GM19452 (cell line): ENCODE results near the gene NUP93.

ENCODE experiments used
- ATAC-seq: cut with Tn5 transposase; IDR thresholded peaks from one replicate; pipeline ENCODE4 v1.9.1; 2021; ENCODE audit not compliant: unreplicated experiment

NUP93 gene

GRCh38 chr16:56729735-56730662 is at the start of gene NUP93:
Gene NUP93, plus strand, starts transcription at chr16:56730129. Its CDS starts 18,119 bp downstream, at chr16:56748248.
- ATAC-seq: peak; percentile 81

GRCh38 chr16:56681939-56682702 is 47.8 kb upstream of the NUP93 start, which contains the start of gene MT1X:
Gene MT1X, plus strand, starts transcription at chr16:56682470. Its CDS starts 71 bp downstream, at chr16:56682541.
- peak; percentile 97 for ATAC-seq

DNA sequence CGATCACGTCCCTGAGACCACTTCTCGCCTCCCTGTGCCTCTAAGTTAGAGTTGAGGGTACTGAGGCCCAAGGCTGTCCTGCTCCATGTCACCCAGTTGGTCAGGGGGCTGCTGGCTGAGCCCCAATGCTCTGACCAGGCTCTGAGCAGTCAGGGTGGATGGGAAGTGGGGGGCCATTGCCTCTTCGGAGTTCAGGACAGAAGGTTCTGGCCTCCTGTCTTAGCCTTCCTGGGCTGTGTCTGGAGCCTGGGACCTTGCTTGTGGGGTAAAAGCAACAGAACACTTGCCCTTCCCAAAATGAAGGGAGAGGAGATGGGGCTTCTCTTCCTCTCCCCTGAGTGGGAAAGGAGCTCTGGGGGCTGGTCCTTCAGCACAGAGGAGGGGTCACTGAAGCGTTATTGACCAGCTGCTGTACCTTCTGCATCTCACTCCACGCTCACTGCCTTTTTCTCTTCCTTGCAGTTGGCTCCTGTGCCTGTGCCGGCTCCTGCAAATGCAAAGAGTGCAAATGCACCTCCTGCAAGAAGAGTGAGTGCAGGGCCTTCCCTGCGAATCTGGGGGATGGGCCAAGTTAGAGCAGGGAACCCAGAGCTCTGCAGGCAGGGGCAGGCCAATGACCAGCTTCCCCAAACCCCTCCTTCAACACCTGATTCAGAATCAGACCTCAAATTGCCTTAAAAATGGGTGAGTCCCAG is 47.1 kb upstream of the NUP93 start:
- ATAC-seq: peak; percentile 1

- ATAC-seq: no peak
Measured at GRCh38 chr16:56683424-56684172, 46.3 kb upstream of the NUP93 start.

DNA sequence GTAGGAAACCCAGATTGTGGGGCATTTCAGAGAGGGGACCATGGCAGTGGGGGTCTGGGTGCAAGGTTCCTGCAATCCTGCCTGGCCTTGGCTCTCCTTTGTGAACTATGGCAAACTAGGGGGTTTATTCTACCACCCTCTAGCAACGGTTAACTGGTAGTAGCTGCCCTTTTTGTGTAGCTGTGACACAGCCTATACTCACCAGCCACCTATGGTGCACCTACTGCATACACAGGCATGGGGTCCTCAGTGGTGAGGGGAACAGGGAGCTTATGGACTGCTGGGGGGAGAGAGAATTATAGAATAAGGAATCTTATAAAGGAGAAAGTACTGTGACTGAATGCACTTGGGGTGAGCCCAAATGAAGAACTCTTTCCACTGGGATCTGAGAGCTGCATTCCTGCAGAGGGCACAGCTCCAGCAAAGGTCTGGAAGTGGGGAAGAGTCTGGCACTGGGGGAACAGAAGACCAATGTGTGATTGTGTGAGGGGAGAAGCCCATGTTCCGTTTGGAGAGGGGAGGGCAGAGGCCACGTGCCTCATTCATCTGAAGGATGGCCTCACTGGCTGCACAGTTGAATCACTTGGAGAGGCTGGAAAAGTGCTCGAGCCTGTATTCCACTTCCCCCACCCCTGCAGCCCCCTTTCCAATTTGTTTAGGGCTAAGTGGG is 45.5 kb upstream of the NUP93 start:
- ATAC-seq: no peak

DNA sequence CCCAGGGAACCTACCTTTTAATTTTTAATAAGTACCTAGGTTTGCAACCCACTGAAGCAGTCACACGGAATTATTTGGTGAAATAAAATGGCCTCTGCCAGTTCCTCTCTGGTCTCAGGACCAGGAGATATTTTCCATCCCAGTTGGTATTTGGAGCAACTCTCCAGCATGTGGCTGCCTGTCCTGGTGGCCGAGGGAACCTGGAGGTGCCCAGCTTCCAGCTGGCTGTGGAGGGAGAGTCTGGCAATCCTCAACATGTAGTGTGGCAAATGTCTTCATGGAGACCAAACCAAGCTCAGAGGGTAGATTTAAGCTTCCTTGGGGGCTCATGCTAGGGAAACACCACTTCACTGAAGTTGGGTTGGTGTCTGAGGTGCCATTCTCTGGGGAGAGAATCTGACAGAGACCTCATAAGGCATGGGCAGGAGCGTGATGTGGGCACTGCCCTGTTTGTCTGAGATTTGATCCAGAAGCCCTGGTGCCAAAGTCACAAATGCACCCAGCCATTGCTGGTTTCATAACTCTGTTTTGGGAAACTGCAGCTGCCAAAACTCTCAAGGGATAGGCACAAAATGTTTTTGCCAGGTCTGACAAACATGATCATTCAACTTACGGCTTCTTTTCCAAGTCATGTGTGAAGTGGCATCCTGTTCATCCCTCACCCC is 44.9 kb upstream of the NUP93 start:
- no peak for ATAC-seq

DNA sequence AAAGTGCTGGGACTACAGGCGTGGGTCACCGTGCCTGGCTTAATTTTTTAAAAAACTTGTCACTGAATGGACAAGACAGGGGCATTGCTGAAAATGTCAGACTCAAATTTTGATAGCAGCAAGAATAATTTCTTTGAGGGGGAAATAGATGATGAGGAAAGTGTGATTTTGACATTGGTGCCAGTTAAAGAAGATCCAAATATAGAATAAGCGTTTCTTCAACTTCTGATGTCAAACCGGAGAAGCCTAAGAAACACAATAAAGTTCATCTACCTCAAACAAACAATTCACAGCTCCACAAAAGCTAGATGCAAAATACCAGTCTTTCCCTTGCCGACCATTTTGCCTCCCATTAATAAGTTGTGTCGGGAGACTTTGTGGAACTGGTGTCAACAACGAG is 43.2 kb upstream of the NUP93 start:
- no peak for ATAC-seq

DNA sequence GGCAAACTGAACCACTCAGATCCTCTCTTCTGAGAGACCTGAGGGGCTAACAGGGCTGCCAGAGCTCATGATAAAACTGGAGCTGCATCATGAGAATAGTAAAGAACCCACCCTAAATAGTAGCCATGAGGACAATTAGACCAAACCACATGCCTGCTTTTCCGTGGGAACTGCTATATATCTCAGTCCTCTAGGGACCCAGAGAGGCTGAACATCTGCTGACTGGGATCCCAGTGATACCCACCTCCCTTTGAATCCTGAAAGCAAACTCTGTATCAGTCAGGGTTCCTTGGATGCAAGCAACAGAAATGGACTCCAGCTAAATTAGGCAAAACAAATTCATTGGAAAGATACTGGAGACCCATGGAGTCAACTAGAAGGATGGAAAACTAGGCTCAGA is 41.2 kb upstream of the NUP93 start:
- ATAC-seq: no peak

DNA sequence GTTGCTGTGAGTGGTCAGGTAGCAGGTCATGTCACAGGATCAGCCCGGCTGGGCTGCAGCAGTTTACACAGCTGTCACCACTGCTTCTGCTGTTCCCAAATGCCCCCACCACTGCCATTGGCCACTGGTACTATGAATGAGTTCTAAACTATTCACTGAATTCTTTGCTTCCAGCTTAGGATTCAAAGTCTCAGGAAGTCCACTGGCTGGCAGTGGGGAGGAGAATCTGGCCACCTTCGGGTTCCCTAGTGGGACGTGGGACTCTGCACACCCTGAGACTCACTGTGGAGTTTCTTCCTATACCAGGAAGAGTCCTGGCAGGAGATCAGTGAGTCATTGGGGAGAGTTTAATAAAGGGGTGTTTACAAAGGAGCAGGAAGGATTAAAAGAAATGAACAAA is 40.8 kb upstream of the NUP93 start:
- ATAC-seq: no peak

DNA sequence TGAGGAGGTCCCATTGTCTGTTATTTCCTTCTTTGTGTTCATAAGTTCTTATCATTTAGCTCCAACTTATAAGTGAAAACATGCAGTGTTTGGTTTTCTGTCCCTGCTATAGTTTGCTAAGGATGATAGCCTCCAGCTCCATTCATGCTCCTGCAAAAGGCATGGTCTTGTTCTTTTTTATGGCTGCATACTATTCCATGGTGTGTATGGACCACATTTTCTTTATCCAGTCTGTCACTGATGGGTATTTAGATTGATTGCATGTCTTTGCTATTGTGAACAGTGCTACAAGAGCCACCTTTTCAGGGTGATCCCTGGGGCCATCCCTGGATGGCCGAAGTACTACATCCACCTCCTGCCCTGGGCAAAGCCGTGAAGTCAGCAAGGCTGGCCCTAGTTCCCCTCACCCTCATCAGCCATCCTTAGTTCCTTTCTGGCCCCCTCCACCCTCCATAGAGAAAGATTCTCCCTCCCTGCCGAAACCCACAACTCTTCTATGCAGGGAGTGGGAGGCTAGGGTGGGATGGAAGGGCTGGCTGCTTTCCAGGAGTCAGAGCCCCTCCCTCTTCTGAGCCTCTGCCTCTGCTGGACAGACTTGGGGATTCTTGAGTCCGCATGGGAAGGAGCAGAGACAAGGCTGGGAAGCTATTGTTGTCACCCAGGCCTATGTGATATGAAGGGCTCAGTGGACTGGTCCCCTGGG is 39.4 kb upstream of the NUP93 start:
- ATAC-seq: no peak

DNA sequence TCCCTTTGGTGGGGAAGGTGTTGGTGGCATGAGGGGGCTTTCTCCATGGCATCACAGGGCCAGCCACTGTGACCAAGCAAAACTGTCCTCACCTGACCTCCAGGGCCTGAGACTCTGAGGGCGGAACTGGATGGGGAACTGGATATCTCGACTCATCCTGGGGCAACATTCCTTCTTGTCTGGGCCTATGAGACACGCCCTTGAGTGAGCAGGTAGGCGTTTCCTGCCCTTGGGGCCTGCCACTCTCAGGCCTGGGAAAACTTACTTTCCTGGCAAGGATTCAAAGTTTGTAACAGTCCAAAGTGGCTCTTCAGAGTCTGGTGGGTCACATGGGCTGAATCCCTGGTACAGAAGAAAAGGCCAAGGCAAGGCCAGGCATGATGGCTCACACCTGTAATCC is 38.0 kb upstream of the NUP93 start:
- ATAC-seq: no peak

- ATAC-seq: no peak
Measured at GRCh38 chr16:56695246-56695645, 34.7 kb upstream of the NUP93 start.

- no peak for ATAC-seq
Measured at GRCh38 chr16:56697456-56698155, 32.3 kb upstream of the NUP93 start.

- no peak for ATAC-seq
Measured at GRCh38 chr16:56700195-56700594, 29.7 kb upstream of the NUP93 start.

DNA sequence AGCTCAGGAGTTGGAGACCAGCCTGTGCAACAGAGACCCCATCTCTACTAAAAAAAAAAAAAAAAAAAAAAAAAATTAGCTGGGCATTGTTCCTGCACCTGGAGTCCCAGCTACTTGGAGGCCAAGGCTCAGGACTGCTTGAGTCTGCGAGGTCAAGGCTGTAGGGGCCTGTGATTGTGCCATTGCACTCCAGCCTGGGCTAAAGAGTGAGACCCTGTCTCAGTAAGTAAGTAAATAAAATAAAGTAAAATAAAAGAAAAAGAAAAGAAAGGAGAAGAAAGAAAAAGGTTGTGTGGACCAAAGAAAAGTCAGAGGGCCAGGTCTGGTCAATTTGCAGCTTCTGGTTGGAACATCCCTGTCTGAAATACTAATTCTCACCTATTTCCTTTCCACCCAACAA is 29.3 kb upstream of the NUP93 start:
- no peak for ATAC-seq

DNA sequence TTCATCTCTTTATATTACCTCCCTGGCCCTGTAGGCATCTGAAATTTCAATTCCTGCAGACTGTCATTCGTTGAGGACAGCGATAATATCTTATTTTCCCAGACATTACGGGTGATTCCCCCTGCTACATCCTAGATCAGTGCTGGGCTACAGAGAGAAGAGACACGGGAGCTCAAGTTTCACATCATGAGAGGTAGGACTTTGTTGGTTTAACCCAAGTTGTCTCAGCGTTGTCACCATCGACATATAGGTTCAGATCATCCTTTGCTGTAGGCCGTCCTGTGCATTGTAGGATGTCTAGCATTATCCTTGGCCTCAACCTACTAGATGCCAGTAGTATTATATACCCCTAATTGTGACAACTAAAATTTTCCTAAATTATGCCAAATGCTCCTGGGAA is 28.4 kb upstream of the NUP93 start:
- ATAC-seq: no peak

GRCh38 chr16:56702836-56703235 is 27.1 kb upstream of the NUP93 start:
- ATAC-seq: no peak
